Measurements from ENCODE around the gene STARD10. TPM values are rescaled to one million over a fixed set of nuclear protein-coding genes. Genes with fewer than 3 reads are reported as not detected.

Gene STARD10
- total and polyA plus RNA-seq, 4 donors, result 70.5 to 328 (median 232) TPM

- TF ChIP-seq REST (IDR thresholded peaks at IDR 0.05), result no peak
Measured at GRCh38 chr11:72723508-72723907, 70.3 kb downstream of the STARD10 start (continued).

- H3K27me3 ChIP-seq (ENCODE audit: control insufficient read depth in 4 of 4, insufficient read depth in 4 of 4, low read length in 3 of 4), result no peaks in the 10 kb centered on the region
- TF ChIP-seq ATF3 (IDR thresholded peaks at IDR 0.05) (no peak), ZBTB33 (IDR thresholded peaks at IDR 0.05) (no peak), FOXA2 (IDR thresholded peaks at IDR 0.05) (no peak), GABPA (IDR thresholded peaks at IDR 0.05 in 1 of 2, conservative IDR thresholded peaks at IDR 0.05 in 1 of 2) (peak in 1 of 2 donors; percentile 75), YY1 (IDR thresholded peaks at IDR 0.05) (peak; percentile 76), EGR1 (IDR thresholded peaks at IDR 0.05; ENCODE audit: low read depth in 2 of 2) (no peak), MAX (IDR thresholded peaks at IDR 0.05) (peak; percentile 71), JUND (IDR thresholded peaks at IDR 0.05) (no peak), TAF1 (conservative IDR thresholded peaks at IDR 0.05) (no peak), SP1 (IDR thresholded peaks at IDR 0.05) (peak; percentile 48), RXRA (IDR thresholded peaks at IDR 0.05) (peak; percentile 46 to 67), CTCF (IDR thresholded peaks at IDR 0.05; ENCODE audit: low read depth, low read length, missing input control) (no peak), HNF4A (conservative IDR thresholded peaks at IDR 0.05) (peak in 1 of 2 donors; percentile 12), HNF4G (IDR thresholded peaks at IDR 0.05) (no peak), NR2F2 (IDR thresholded peaks at IDR 0.05) (peak; percentile 24), RAD21 (IDR thresholded peaks at IDR 0.05) (peak; percentile 42 to 44), FOXA1 (IDR thresholded peaks at IDR 0.05) (no peak), REST (IDR thresholded peaks at IDR 0.05) (peak; percentile 73)
- H3K9me3 ChIP-seq (ENCODE audit: control insufficient read depth in 4 of 4, low read length in 3 of 4), result no peaks in the 10 kb centered on the region
- DNase-seq (ENCODE audit: low spot score), result peak; percentile 88
- peak overlapping the region; percentile 71 to 81 (median 80) for H3K4me3 ChIP-seq (ENCODE audit: low read depth in 1 of 3, low read length in 3 of 3)
- peaks cover 13 to 56% (median 47%) of the 10 kb centered on the region in 4 donors for H3K4me1 ChIP-seq (ENCODE audit: control insufficient read depth in 4 of 4, insufficient read depth in 4 of 4, low read length in 3 of 4)
- WGBS, result under 1% methylated on average over 10 of the region's 10 CpGs
- peak overlapping the region; percentile 93 to 98 for H3K27ac ChIP-seq (ENCODE audit: low read depth in 1 of 2, low read length in 2 of 2)
- H3K9ac ChIP-seq (ENCODE audit: low read depth in 1 of 2, low read length in 2 of 2), result peak overlapping the region; percentile 64 to 70
- H3K36me3 ChIP-seq (ENCODE audit: control insufficient read depth in 4 of 4, insufficient read depth in 3 of 4, low read depth in 1 of 4, low read length in 3 of 4), result peaks cover under 1 to 4% (median 3%) of the 10 kb centered on the region in 4 donors
Measured at GRCh38 chr11:72722050-72722748, 71.6 kb downstream of the STARD10 start.
